Germinal center (tissue), 1 donor: ENCODE data around the gene TRPC6.

Experiments used
- DNase-seq: peaks from one replicate; pipeline ENCODE4 v3.0.0; 2012; ENCODE audit warnings: mixed read lengths, low spot score

Gene TRPC6

GRCh38 chr11:101583251-101584128, at the start of gene TRPC6:
Gene TRPC6, minus strand, starts transcription at chr11:101584007. Its CDS starts 504 bp downstream, at chr11:101583503.
- DNase-seq: no peak

GRCh38 chr11:101620026-101620425, 36.2 kb upstream of the TRPC6 start:
- no peak for DNase-seq

GRCh38 chr11:101618709-101619108, 34.9 kb upstream of the TRPC6 start:
- DNase-seq: no peak

- no peak for DNase-seq
Observed at GRCh38 chr11:101617735-101618332, 34.0 kb upstream of the TRPC6 start.

- DNase-seq: no peak
Observed at GRCh38 chr11:101612481-101612880, 28.7 kb upstream of the TRPC6 start.

- no peak for DNase-seq
Observed at GRCh38 chr11:101600924-101601323, 17.1 kb upstream of the TRPC6 start.

GRCh38 chr11:101586965-101587364, 3.2 kb upstream of the TRPC6 start:
- DNase-seq: no peak

- no peak for DNase-seq
Observed at GRCh38 chr11:101584655-101585054, 848 bp upstream of the TRPC6 start.

GRCh38 chr11:101584129-101584515, 315 bp upstream of the TRPC6 start:
- no peak for DNase-seq

- DNase-seq: no peak
Observed at GRCh38 chr11:101582989-101583250, 887 bp downstream of the TRPC6 start.

GRCh38 chr11:101582236-101582988, 1.4 kb downstream of the TRPC6 start:
- DNase-seq: no peak

- DNase-seq: no peak
Observed at GRCh38 chr11:101577461-101577860, 6.3 kb downstream of the TRPC6 start.

GRCh38 chr11:101576456-101576855, 7.4 kb downstream of the TRPC6 start:
- DNase-seq: no peak

GRCh38 chr11:101574886-101575285, 8.9 kb downstream of the TRPC6 start:
- DNase-seq: no peak

- no peak for DNase-seq
Observed at GRCh38 chr11:101567071-101567470, 16.7 kb downstream of the TRPC6 start.

- no peak for DNase-seq
Observed at GRCh38 chr11:101566626-101567025, 17.2 kb downstream of the TRPC6 start.

- no peak for DNase-seq
Observed at GRCh38 chr11:101563166-101563565, 20.6 kb downstream of the TRPC6 start.

- DNase-seq: no peak
Observed at GRCh38 chr11:101555366-101555765, 28.4 kb downstream of the TRPC6 start.

GRCh38 chr11:101553891-101554292, 29.9 kb downstream of the TRPC6 start:
- no peak for DNase-seq

- DNase-seq: no peak
Observed at GRCh38 chr11:101552888-101553287, 30.9 kb downstream of the TRPC6 start.

GRCh38 chr11:101528541-101528940, 55.3 kb downstream of the TRPC6 start:
- DNase-seq: no peak

GRCh38 chr11:101523634-101524260, 60.1 kb downstream of the TRPC6 start:
- DNase-seq: no peak

GRCh38 chr11:101523193-101523592, 60.6 kb downstream of the TRPC6 start:
- DNase-seq: no peak
